PC-3 (cell line): ENCODE results near the gene VCAN. TPM values are rescaled to one million over a fixed set of nuclear protein-coding genes. Genes with fewer than 3 reads are reported as not detected.

Source experiments
- ATAC-seq: fragments of 200-7000 bp; cut with Tn5 transposase; 2 replicates; pipeline ENCODE4 v1.9.1; 2020; ENCODE audit warnings: mild to moderate bottlenecking, moderate library complexity
- BruUV-seq: library from RNA; stranded (reverse); fragments of 400-500 nt; replicated peaks from 2 replicates; lab custom pipeline; 2021; lab: Mats Ljungman, UMichigan
- CTCF ChIA-PET: fragments of 300-600 bp; sonication (Branson Sonifier 250); formaldehyde crosslinking; loops from one replicate; lab custom pipeline; 2022; ENCODE audit warnings: antibody characterized with exemption; lab: Charles Lee
- POLR2A ChIA-PET: fragments of 300-600 bp; sonication (Branson Sonifier 250); formaldehyde crosslinking; loops from one replicate; lab custom pipeline; 2022; ENCODE audit warnings: antibody characterized with exemption; ENCODE audit not compliant: unreplicated experiment; lab: Charles Lee
- DNase-seq: peaks from one replicate; pipeline ENCODE4 v3.0.0-alpha.2; 2015
- H2AFZ ChIP-seq: fragments of 300-600 bp; sonication (generic); 2 replicates; pipeline ENCODE4 v1.6.0; 2016; ENCODE audit warnings: antibody characterized with exemption, low read length
- H3F3A ChIP-seq: fragments of 300-600 bp; sonication (generic); one replicate; pipeline ENCODE4 v1.6.0; 2017; ENCODE audit warnings: antibody characterized with exemption, low read length, control low read depth, mild to moderate bottlenecking; ENCODE audit not compliant: unreplicated experiment
- H3K27ac ChIP-seq: fragments of 300-600 bp; sonication (generic); 2 replicates; pipeline ENCODE4 v1.5.1; 2016; ENCODE audit warnings: mild to moderate bottlenecking, low read length
- H3K27me3 ChIP-seq: fragments of 300-600 bp; sonication (generic); 2 replicates; pipeline ENCODE4 v1.6.1; 2016; ENCODE audit warnings: low read length, mixed read lengths
- H3K36me3 ChIP-seq: fragments of 300-600 bp; sonication (generic); 2 replicates; pipeline ENCODE4 v1.6.1; 2016; ENCODE audit warnings: low read depth, mixed run types, low read length, mixed read lengths
- H3K4me1 ChIP-seq: fragments of 300-600 bp; sonication (generic); 2 replicates; pipeline ENCODE4 v1.5.1; 2016; ENCODE audit warnings: low read length; ENCODE audit not compliant: insufficient read depth
- H3K4me2 ChIP-seq: fragments of 300-600 bp; sonication (generic); 2 replicates; pipeline ENCODE4 v1.6.0; 2016; ENCODE audit warnings: low read length
- H3K4me3 ChIP-seq: fragments of 300-600 bp; sonication (generic); 2 replicates; pipeline ENCODE4 v1.5.1; 2016; ENCODE audit warnings: mild to moderate bottlenecking, low read length, mixed read lengths
- H3K79me2 ChIP-seq: fragments of 300-600 bp; sonication (generic); 2 replicates; pipeline ENCODE4 v1.6.1; 2017; ENCODE audit warnings: low read length, mixed read lengths
- H3K9ac ChIP-seq: fragments of 300-600 bp; sonication (generic); 2 replicates; pipeline ENCODE4 v1.6.0; 2016; ENCODE audit warnings: mild to moderate bottlenecking, low read length
- H3K9me2 ChIP-seq: fragments of 300-600 bp; sonication (generic); replicated peaks from 2 replicates; pipeline ENCODE4 v1.6.1; 2016; ENCODE audit warnings: mixed run types, low read length, mixed read lengths
- H3K9me3 ChIP-seq: fragments of 300-600 bp; sonication (generic); 2 replicates; pipeline ENCODE4 v1.6.1; 2016; ENCODE audit warnings: low read length, mixed read lengths
- H4K20me1 ChIP-seq: fragments of 300-600 bp; sonication (generic); 2 replicates; pipeline ENCODE4 v1.6.1; 2016; ENCODE audit warnings: low read length, mixed read lengths
- EZH2 ChIP-seq: fragments of 300-600 bp; sonication (generic); IDR thresholded peaks from one replicate; pipeline ENCODE4 v1.6.1; 2017; ENCODE audit warnings: antibody characterized with exemption, mild to moderate bottlenecking, low read length; ENCODE audit not compliant: unreplicated experiment
- EZH2phosphoT487 ChIP-seq: fragments of 300-600 bp; sonication (generic); IDR thresholded peaks from 2 replicates; pipeline ENCODE4 v1.6.1; 2018; ENCODE audit warnings: mild to moderate bottlenecking, antibody characterized with exemption, low read length, borderline replicate concordance
- intact Hi-C: fragments of 100-400 bp; cut with micrococcal nuclease; formaldehyde crosslinking; loops from 2 replicates; pipeline ENCODE4 v1.9.0; 2023
- total RNA-seq: library from RNA; depleted of rRNA; stranded (reverse); fragments of >200 nt; gene quantifications from 2 replicates; pipeline ENCODE4 v1.2.3, GENCODE V29; 2014
- TF ChIP-seq, protein P1 (sequence below): fragments of 300-600 bp; sonication (generic); conservative IDR thresholded peaks from 2 replicates; pipeline ENCODE4 v1.5.1; 2017; ENCODE audit warnings: antibody characterized with exemption, low read depth, mild to moderate bottlenecking, low read length

VCAN gene
- total RNA-seq, 1 experiment from 2014 or later: 6.2 TPM

DNA sequence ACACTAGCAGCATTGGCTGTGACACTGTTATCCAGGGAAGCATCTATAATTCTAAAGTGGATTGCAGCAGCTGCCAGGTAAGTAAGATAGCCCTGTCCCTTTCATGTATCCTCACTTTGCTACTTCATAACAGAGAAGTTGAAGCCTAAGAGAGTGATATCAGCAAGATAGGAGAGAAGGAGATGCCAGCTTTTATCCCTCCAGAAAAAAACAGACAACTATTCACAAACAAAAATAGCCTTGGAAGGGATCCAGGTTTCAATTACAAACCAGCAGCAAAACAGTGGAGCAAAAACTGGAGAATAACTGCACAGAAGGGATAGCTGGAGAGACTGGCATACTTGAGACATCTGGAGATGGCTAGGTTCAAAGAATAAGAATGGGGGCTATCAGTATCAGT lies 19.6 kb upstream of the VCAN start:
- ChIA-PET POLR2A (no interaction called here), CTCF (no interaction called here)
- Histone ChIP-seq H3K4me1 (peaks cover 14% of the 10 kb centered on the region), H3K36me3 (no peaks in the 10 kb centered on the region), H3F3A (no peaks in the 10 kb centered on the region), H3K9me3 (0 out of 2 replicates have a peak, but pooled peaks cover 9% of the 10 kb centered on the region), H3K9me2 (no peaks in the 10 kb centered on the region), H3K9ac (no peak overlapping the region), H3K79me2 (no peaks in the 10 kb centered on the region), H3K27me3 (no peaks in the 10 kb centered on the region), H3K4me3 (no peak overlapping the region), H3K4me2 (no peak overlapping the region), H4K20me1 (no peaks in the 10 kb centered on the region), H3K27ac (no peak overlapping the region), H2AFZ (no peak overlapping the region)
- intact Hi-C loops: no loop called here
- TF ChIP-seq, protein P1, sequence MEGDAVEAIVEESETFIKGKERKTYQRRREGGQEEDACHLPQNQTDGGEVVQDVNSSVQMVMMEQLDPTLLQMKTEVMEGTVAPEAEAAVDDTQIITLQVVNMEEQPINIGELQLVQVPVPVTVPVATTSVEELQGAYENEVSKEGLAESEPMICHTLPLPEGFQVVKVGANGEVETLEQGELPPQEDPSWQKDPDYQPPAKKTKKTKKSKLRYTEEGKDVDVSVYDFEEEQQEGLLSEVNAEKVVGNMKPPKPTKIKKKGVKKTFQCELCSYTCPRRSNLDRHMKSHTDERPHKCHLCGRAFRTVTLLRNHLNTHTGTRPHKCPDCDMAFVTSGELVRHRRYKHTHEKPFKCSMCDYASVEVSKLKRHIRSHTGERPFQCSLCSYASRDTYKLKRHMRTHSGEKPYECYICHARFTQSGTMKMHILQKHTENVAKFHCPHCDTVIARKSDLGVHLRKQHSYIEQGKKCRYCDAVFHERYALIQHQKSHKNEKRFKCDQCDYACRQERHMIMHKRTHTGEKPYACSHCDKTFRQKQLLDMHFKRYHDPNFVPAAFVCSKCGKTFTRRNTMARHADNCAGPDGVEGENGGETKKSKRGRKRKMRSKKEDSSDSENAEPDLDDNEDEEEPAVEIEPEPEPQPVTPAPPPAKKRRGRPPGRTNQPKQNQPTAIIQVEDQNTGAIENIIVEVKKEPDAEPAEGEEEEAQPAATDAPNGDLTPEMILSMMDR: no peak
- no peak for TF ChIP-seq EZH2
- TF ChIP-seq EZH2phosphoT487: no peak
- ATAC-seq: no peak
- DNase-seq: no peak
- BruUV-seq: no TSS peak

- Histone ChIP-seq H3K9me2 (no peaks in the 10 kb centered on the region), H2AFZ (no peak overlapping the region), H3K4me1 (peaks cover 14% of the 10 kb centered on the region), H3K4me3 (no peak overlapping the region), H3K9ac (no peak overlapping the region), H3K9me3 (0 out of 2 replicates have a peak, but pooled peaks cover 9% of the 10 kb centered on the region), H3K27me3 (no peaks in the 10 kb centered on the region), H3K79me2 (no peaks in the 10 kb centered on the region), H4K20me1 (no peaks in the 10 kb centered on the region), H3K27ac (no peak overlapping the region), H3K4me2 (no peak overlapping the region), H3K36me3 (no peaks in the 10 kb centered on the region), H3F3A (no peaks in the 10 kb centered on the region)
- DNase-seq: no peak
- CTCF ChIA-PET: no interaction called here
- intact Hi-C loops: no loop called here
- TF ChIP-seq, protein P1: no peak
- TF ChIP-seq EZH2: no peak
- no peak for TF ChIP-seq EZH2phosphoT487
- POLR2A ChIA-PET: no interaction called here
- BruUV-seq: no TSS peak
- no peak for ATAC-seq
These were observed 17.6 kb upstream of the VCAN start for GRCh38 chr5:83453937-83454336.

DNA sequence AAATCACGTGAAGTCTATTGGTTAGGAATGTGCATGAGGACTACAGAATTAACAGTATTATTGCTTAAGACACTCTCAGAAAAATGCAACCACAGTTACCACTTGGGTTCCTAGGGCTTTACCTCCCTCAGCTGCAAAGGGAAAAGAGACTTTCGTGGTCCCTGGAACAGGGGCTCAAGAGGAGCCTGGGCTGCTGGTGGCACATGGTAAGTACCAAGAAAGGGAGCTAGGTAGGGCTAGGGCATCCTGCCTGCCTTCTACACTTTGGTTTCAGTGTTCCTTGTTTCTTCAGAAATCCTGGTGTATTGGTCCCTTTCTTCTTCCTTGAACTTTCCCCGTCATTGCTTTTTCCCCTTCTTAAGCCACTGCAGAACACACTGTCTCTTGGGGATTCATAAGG lies 7.3 kb upstream of the VCAN start:
- Histone ChIP-seq H3K27ac (no peak overlapping the region), H3K9me3 (no peaks in the 10 kb centered on the region), H3K36me3 (no peaks in the 10 kb centered on the region), H3K4me2 (no peak overlapping the region), H2AFZ (no peak overlapping the region), H4K20me1 (no peaks in the 10 kb centered on the region), H3K27me3 (peaks cover 38% of the 10 kb centered on the region), H3K4me1 (no peaks in the 10 kb centered on the region), H3K79me2 (no peaks in the 10 kb centered on the region), H3F3A (no peaks in the 10 kb centered on the region), H3K9ac (no peak overlapping the region), H3K4me3 (no peak overlapping the region), H3K9me2 (no peaks in the 10 kb centered on the region)
- DNase-seq: no peak
- BruUV-seq: no TSS peak
- no peak for ATAC-seq
- intact Hi-C loops: no loop called here
- TF ChIP-seq EZH2: no peak
- no peak for TF ChIP-seq EZH2phosphoT487
- TF ChIP-seq, protein P1: no peak
- CTCF ChIA-PET: no interaction called here
- POLR2A ChIA-PET: interaction anchor here (0.6 kb wide), 1 partner anchor 154 kb away, joined by 4 read pairs; no protein-coding TSS in a partner anchor
